CD4-positive, alpha-beta T cell treated with Interleukin-15 for 1 hour (primary cell): ENCODE measurements around the gene GRAPL.
"Not testable (repeated sequence)": the region's sequence is repeated elsewhere in the genome, so short reads cannot be mapped to it uniquely, and the experiment has no call there.

Experiments
- DNase-seq: peaks from one replicate; pipeline ENCODE4 v3.0.0-alpha.2; 2020

The GRAPL gene

DNA sequence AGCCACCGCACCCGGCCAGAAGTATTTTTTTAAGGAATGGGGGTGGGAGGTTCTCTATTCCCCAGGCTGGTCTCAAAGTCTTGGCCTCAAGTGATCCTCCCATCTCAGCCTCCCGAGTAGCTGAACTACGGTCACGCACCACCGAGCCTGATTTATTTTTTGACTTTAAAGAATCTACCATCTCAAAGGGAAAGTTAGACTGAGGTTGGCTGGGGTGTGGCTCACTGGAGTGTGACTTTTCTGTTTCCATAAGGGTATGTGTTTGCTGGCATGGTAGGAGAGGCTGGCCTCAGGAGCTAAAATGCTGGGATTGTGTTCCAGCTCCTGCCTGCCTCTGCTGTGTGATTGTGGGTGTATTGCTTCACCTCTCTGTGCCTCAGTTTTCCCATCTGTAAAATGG, 10.6 kb downstream of the GRAPL start:
- DNase-seq, result not testable (repeated sequence)

GRCh38 chr17:19141366-19142155, 14.2 kb downstream of the GRAPL start:
- not testable (repeated sequence) for DNase-seq

DNA sequence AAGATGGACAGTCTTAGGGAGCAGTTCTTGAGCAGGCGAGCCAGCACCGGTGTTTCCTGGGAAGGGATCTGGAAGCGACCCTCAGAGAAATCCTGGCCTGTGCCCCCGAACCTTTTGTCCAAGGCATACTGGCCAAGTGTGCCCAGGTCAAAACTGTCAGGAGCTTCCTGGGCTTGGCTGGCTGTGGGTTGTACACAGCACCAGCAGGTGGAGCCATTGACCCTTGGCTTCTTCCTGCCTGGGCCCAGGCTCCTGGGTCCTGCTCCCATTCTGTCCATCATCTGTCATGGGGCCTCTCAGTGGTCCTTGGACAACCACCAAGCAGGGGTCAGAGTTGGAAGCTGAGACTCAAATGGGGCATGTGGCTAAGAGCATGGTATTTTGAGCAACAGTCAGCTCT, 15.0 kb downstream of the GRAPL start:
- DNase-seq, result not testable (repeated sequence)

DNA sequence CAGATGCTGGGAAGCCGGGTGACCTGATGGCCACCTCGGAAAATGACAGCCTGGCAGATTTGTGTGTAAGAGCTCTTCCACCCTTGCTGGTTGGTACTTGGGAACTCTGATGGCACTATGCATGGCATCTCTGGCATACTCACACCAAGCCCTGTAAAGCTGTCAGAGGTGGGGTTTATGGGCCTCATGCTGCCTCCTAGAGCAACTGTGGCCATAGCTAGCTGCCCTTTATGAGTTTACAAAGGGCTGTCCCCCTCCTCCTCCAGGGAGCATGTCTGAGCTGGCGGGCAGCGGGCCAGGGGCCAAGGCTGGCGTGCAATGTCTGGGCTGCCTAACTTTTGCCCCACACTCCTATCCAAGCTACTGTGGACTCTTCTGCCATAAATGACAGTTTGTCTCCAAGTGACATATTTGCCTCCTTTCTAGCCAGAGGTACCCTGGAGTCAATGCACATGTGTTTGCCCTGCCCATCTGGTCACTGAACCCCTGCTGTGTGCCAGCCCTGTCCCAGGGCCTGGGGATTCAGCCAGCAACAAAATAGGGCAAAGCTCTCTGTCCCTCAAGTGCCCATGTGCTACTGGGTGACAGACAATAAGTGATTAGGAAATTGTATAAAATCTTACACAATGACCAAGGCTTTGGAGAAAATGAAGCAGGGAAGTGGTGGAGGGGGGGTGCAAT, 15.8 kb downstream of the GRAPL start:
- not testable (repeated sequence) for DNase-seq

DNA sequence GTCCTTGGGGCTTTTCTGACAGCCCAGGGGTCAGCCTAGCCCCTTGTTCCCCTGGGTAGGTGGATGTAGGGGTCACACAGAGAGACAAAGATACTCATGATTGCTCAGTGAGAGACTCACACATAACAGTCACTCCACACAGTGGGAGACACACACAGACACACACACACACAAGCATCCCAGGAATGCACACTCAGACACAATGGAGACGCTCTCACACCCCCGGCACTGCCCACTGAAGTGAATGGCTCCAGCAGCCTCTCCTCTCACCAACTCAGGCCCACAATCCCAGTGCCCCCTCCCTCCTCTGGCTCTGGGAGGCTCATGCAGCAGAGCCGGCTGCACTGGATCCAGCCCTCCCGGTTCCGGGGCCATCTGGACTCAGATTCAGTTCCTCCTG, 17.0 kb downstream of the GRAPL start:
- not testable (repeated sequence) for DNase-seq

- DNase-seq, result not testable (repeated sequence)
Measured at GRCh38 chr17:19145471-19145870, 18.1 kb downstream of the GRAPL start.

DNA sequence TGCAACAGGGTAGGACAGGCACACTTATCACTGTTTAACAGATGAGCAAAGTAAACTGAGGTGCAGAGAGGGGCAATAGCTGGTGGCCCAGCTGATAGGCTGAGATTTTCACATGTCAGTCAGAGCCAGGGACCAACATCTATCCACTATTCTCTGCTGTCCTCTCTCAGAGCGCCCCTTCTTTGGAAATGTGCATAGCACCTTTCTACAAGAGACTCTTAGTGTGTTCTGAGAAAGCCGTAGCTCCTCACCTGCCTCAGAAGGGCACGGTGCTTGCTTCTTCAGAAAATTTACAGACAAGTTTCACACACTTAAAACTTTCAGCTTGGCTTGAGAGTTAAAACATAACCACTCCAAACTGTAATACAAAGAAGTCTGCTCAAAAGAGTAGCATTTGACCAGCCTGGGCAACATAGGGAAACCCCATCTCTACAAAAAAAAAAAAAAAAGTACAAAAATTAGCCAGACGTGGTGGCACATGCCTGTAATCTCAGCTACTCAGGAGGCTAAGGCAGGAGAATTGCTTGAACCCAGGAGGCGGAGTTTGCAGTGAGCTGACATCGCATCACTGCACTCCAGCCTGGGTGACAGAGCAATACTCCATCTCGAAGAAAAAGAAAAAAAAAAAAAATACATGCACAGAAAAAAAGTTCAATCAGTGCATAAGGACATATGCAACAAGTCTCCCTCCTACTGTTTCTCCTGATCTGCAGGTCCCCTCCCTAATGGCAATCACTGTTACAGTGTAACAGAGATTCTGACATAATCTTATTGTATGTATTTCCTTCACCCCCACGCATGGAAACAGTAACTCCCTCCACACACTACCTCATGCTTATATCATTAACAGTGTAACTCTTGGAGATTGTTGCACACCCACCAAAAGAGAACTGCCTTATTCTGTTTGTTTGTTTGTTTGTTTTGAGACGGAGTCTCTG, 23.6 kb downstream of the GRAPL start:
- DNase-seq, result not testable (repeated sequence)

- not testable (repeated sequence) for DNase-seq
Measured at GRCh38 chr17:19157628-19158027, 30.2 kb downstream of the GRAPL start.

DNA sequence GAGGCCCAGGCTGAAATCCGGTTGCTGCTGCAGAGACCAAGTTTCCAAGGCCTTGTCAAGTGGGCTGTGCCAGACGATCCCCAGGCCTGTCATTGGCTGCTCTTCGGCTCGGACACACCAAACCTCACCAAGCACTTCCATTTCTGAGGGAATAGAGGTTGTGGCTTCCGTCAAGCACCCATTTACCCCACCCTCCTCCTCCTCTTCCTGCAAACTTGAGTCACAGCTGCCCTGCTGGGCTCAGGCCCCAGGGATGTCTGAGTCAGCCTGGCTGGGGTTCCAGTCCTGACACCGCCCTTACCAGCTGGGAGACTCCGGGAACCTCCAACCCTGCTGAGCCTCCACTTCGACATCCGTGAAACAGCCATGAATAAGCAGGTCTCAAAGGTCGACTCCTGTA, 31.1 kb downstream of the GRAPL start:
- not testable (repeated sequence) for DNase-seq

DNA sequence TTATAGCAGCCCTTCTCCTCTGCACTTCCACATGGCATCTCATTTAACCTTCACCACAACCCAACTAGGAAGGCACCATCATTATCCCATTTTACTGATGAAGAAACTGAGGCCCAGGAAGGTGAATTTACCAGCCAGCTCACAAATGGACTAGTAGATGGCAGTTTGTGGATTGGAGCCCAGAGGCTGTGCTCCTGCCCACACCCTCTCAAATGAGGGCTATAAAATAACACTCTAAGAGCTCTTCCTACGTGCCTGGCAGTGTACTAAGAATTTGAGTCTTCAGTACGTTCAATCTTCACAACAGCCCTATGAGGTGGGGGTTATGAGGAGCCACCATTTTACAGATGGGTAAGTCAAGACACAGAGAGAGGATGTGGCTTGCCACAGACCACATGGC, 31.5 kb downstream of the GRAPL start:
- not testable (repeated sequence) for DNase-seq

GRCh38 chr17:19161308-19162107, 34.1 kb downstream of the GRAPL start:
- not testable (repeated sequence) for DNase-seq

- not testable (repeated sequence) for DNase-seq
Measured at GRCh38 chr17:19162384-19163216, 35.2 kb downstream of the GRAPL start.

DNA sequence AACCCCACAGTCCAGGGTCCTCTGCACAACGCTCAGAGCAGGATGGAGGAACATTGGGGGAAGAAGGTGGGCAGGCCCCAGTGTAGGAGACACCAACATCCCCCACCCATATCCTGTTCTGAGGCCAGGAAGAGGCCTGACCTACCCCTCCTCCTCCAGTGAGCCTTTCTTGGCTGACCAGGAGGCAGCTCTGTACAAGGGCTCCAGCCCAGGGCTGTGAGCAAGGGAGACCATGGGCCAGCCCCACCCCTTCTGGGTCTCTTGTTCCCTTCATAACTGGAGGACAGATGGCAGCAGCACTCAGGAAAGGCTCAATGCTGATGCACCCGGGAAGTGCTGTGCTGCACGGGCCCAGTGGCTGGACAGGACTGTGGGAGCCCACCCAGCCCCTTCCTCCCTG, 47.0 kb downstream of the GRAPL start:
- not testable (repeated sequence) for DNase-seq

DNA sequence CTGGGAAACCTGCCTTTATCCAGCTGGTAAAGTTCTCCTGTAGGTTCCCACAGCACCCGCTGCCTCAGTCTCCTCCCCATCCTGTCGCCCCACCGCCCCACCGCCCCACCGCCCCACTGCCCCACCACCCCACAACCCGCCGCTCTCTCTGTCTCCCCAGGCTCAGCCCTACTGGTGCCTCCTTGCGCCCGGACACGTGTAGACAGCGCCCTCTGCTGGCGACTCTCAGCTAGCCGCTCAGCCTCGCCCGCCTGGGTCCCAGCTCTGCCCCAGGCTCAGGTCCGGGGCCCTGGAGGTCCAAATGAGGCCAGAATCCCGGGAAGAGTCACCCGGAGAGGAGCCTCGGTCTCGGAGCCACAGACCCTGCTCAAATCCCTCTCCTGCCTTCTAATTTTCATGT, 48.0 kb downstream of the GRAPL start:
- DNase-seq, result not testable (repeated sequence)

DNA sequence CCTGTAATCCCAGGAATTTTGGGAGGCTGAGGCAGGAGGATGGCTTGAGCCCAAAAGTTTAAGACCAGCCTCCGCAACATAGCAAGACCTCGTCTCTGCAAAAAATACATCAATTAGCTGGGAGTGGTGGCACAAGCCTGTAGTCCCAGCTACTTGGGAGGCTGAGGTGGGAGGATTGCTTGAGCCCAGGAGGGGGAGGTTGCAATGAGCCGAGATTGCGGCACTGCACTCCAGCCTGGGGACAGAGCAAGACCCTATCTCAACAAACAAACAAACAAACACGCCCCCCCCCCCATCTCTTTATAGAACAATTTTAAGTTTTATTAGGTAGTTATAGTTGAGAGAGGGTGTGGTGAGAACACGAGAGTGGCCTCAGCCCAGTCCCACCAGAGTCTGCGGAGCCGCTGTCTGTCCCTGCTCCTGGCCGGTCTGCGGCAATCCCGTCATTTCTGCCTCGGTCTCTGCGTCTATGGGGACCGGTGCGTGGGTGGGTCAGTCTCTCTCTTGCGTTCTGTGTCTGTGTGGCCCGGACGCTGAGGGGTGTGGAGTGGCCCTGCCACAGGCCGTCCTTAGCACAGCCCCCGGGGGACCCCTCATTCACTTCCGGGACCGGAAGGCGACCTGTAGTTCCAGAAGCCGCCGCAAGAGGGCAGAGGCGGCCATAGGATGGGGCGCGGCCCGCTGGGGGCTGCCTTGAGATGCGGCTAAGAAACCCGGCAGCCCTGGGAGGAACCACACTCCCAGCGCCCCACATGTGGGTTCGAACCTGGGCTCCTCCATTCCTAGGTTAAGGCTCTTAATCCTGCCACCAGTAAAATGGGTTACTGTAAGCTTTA, 53.9 kb downstream of the GRAPL start:
- not testable (repeated sequence) for DNase-seq

- DNase-seq, result not testable (repeated sequence)
Measured at GRCh38 chr17:19187883-19188869, 60.8 kb downstream of the GRAPL start.

GRCh38 chr17:19188870-19189708, 61.7 kb downstream of the GRAPL start:
- DNase-seq, result not testable (repeated sequence)
